ENCODE data around the gene PNMA8B.

DNA sequence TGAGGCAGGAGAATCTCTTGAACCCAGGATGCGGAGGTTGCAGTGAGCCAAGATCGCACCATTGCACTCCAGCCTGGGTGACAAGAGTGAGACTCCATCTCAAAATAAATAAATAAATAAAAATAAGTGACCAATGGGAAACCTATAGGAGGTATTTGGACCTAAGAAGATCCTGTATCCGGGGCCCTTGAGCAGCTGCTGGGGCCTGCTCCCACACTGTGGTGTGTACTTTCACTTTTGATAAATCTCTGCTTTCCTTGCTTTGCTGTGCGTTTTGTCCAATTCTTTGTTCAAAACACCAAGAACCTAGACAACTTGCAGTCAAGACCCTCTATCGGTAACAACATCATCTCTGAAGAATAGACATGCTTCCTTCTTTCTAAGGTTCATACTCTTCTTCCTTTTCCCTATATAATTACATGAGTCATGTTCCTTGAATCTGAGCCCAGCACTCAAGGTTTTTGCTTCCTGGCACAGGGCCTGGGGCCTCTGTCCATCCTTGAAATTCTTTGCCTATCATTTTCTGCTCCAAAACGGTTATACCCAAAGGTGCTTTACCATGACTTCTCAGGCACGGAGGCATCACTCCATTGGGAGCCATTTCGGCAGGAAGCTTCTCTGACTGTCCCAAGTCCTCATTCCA is 52.7 kb downstream of the PNMA8B start:
- TF ChIP-seq, protein P1, sequence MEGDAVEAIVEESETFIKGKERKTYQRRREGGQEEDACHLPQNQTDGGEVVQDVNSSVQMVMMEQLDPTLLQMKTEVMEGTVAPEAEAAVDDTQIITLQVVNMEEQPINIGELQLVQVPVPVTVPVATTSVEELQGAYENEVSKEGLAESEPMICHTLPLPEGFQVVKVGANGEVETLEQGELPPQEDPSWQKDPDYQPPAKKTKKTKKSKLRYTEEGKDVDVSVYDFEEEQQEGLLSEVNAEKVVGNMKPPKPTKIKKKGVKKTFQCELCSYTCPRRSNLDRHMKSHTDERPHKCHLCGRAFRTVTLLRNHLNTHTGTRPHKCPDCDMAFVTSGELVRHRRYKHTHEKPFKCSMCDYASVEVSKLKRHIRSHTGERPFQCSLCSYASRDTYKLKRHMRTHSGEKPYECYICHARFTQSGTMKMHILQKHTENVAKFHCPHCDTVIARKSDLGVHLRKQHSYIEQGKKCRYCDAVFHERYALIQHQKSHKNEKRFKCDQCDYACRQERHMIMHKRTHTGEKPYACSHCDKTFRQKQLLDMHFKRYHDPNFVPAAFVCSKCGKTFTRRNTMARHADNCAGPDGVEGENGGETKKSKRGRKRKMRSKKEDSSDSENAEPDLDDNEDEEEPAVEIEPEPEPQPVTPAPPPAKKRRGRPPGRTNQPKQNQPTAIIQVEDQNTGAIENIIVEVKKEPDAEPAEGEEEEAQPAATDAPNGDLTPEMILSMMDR (IDR thresholded peaks at IDR 0.05), result no peak
- no peak for TF ChIP-seq POLR2A (IDR thresholded peaks at IDR 0.05)
